NT2/D1 (cell line): ENCODE results near the gene ANKRD9.

Source experiments
- SUZ12 ChIP-seq: IDR thresholded peaks from 2 replicates; pipeline ENCODE4 v1.6.1; 2011; ENCODE audit not compliant: insufficient read length, insufficient read depth; ENCODE audit errors: extremely low read depth
- YY1 ChIP-seq: IDR thresholded peaks from 2 replicates; pipeline ENCODE4 v1.6.1; 2011; ENCODE audit not compliant: insufficient read length, insufficient read depth

GRCh38 chr14:102551995-102552705, 42.6 kb upstream of the ANKRD9 start:
- no peak for TF ChIP-seq YY1
- TF ChIP-seq SUZ12: no peak
